Measurements from ENCODE around the gene SLC6A3. TPM values are rescaled to one million over a fixed set of nuclear protein-coding genes. Genes with fewer than 3 reads are reported as not detected.

SLC6A3 gene
- total and polyA plus RNA-seq, 2 donors (not counting 1 experiment from before 2014, with no cell fraction given): 0.01 to 0.15 TPM

GRCh38 chr5:1430121-1430795, 15.0 kb downstream of the SLC6A3 start:
- Histone ChIP-seq H3K36me3 (replicated peaks in 1 of 2; ENCODE audit: control extremely low read depth in 1 of 2, control insufficient read depth in 1 of 2, extremely low read depth in 1 of 2, insufficient read depth in 2 of 2, low read length in 1 of 2) (no peaks in the 10 kb centered on the region), H3K27ac (ENCODE audit: low read length in 2 of 2) (no peak overlapping the region), H3K4me1 (ENCODE audit: control insufficient read depth in 2 of 2, insufficient read depth in 2 of 2, low read length in 2 of 2) (no peaks in the 10 kb centered on the region), H4K20me1 (ENCODE audit: control insufficient read depth, insufficient read depth, low read length, poor library complexity, severe bottlenecking) (no peaks in the 10 kb centered on the region), H3K4me2 (replicated peaks; ENCODE audit: low read depth, low read length, poor library complexity, severe bottlenecking) (no peak overlapping the region), H3K9me3 (ENCODE audit: control extremely low read depth in 1 of 3, control insufficient read depth in 2 of 3, insufficient read depth in 1 of 3, low read length in 2 of 3) (peaks cover 3 to 51% (median 24%) of the 10 kb centered on the region in 3 donors), H3K27me3 (replicated peaks in 1 of 4; ENCODE audit: control extremely low read depth in 1 of 4, control insufficient read depth in 3 of 4, insufficient read depth in 4 of 4, low read length in 3 of 4) (peaks cover 0 to 3% (median 0%) of the 10 kb centered on the region in 4 experiments), H3K79me2 (ENCODE audit: control insufficient read depth, insufficient read depth, low read length) (no peaks in the 10 kb centered on the region), H3K9ac (ENCODE audit: low read length) (no peak overlapping the region), H3K4me3 (ENCODE audit: control extremely low read depth in 1 of 5, extremely low read depth in 1 of 5, insufficient read depth in 1 of 5, low read depth in 2 of 5, low read length in 4 of 5) (no peak overlapping the region), H2AFZ (ENCODE audit: insufficient read depth, low read depth, low read length, poor library complexity, severe bottlenecking) (no peak overlapping the region)
- DNase-seq (no peak), ATAC-seq (ENCODE audit: low read depth) (no peak)
- 88% methylated on average over 22 of the region's 26 CpGs for WGBS (ENCODE audit: insufficient coverage)
- POLR2A ChIA-PET: no interaction called here
- Mint-ChIP-seq H3K4me1 (no peaks in the 10 kb centered on the region), H3K27ac (no peak overlapping the region), H3K27me3 (peaks cover 6% of the 10 kb centered on the region), H3K4me3 (no peak overlapping the region), H3K9me3 (ENCODE audit: insufficient read depth) (peaks cover 26% of the 10 kb centered on the region)
- CTCF ChIA-PET: no interaction called here
- TF ChIP-seq CTCF (IDR thresholded peaks at IDR 0.05) (no peak), EZH2 (IDR thresholded peaks at IDR 0.05; ENCODE audit: borderline replicate concordance, insufficient read depth, low read depth, low read length, poor library complexity, severe bottlenecking) (no peak)
- intact Hi-C loops (cut with micrococcal nuclease): no loop called here

GRCh38 chr5:1429496-1429895, 15.7 kb downstream of the SLC6A3 start:
- H3K4me3 ChIP-seq (ENCODE audit: control extremely low read depth in 1 of 5, extremely low read depth in 1 of 5, insufficient read depth in 1 of 5, low read depth in 2 of 5, low read length in 4 of 5): no peak overlapping the region
- no peak overlapping the region for H3K4me3 Mint-ChIP-seq
- intact Hi-C loops (cut with micrococcal nuclease): no loop called here
- DNase-seq: no peak
- peaks cover 9% of the 10 kb centered on the region for H3K27me3 Mint-ChIP-seq
- H3K36me3 ChIP-seq (replicated peaks in 1 of 2; ENCODE audit: control extremely low read depth in 1 of 2, control insufficient read depth in 1 of 2, extremely low read depth in 1 of 2, insufficient read depth in 2 of 2, low read length in 1 of 2): no peaks in the 10 kb centered on the region
- POLR2A ChIA-PET: no interaction called here
- H3K27ac Mint-ChIP-seq: no peak overlapping the region
- TF ChIP-seq EZH2 (IDR thresholded peaks at IDR 0.05; ENCODE audit: borderline replicate concordance, insufficient read depth, low read depth, low read length, poor library complexity, severe bottlenecking): no peak
- no peak for TF ChIP-seq CTCF (IDR thresholded peaks at IDR 0.05)
- no peaks in the 10 kb centered on the region for H3K4me1 ChIP-seq (ENCODE audit: control insufficient read depth in 2 of 2, insufficient read depth in 2 of 2, low read length in 2 of 2)
- H3K4me2 ChIP-seq (replicated peaks; ENCODE audit: low read depth, low read length, poor library complexity, severe bottlenecking): no peak overlapping the region
- no peak overlapping the region for H3K27ac ChIP-seq (ENCODE audit: low read length in 2 of 2)
- H3K9ac ChIP-seq (ENCODE audit: low read length): no peak overlapping the region
- H3K27me3 ChIP-seq (replicated peaks in 1 of 4; ENCODE audit: control extremely low read depth in 1 of 4, control insufficient read depth in 3 of 4, insufficient read depth in 4 of 4, low read length in 3 of 4): no peaks in the 10 kb centered on the region
- CTCF ChIA-PET: no interaction called here
- H3K79me2 ChIP-seq (ENCODE audit: control insufficient read depth, insufficient read depth, low read length): no peaks in the 10 kb centered on the region
- WGBS (ENCODE audit: insufficient coverage): 96% methylated on average over 4 of the region's 5 CpGs
- H3K9me3 ChIP-seq (ENCODE audit: control extremely low read depth in 1 of 3, control insufficient read depth in 2 of 3, insufficient read depth in 1 of 3, low read length in 2 of 3): peaks cover 3 to 55% (median 24%) of the 10 kb centered on the region in 3 donors
- H2AFZ ChIP-seq (ENCODE audit: insufficient read depth, low read depth, low read length, poor library complexity, severe bottlenecking): no peak overlapping the region
- H3K4me1 Mint-ChIP-seq: no peaks in the 10 kb centered on the region
- no peak for ATAC-seq (ENCODE audit: low read depth)
- H3K9me3 Mint-ChIP-seq (ENCODE audit: insufficient read depth): peaks cover 26% of the 10 kb centered on the region
- no peaks in the 10 kb centered on the region for H4K20me1 ChIP-seq (ENCODE audit: control insufficient read depth, insufficient read depth, low read length, poor library complexity, severe bottlenecking)

Data from B cell (primary cell).